Activated CD4-positive, alpha-beta T cell treated with anti-CD3 and anti-CD28 coated beads, Interleukin-2, amount 50 U/mL, for 1 hour (primary cell): ENCODE results near the gene TUBA3C.
"Not testable (repeated sequence)": the region's sequence is repeated elsewhere in the genome, so short reads cannot be mapped to it uniquely, and the experiment has no call there.

ENCODE experiments used
- DNase-seq: peaks from one replicate; pipeline ENCODE4 v3.0.0-alpha.2; 2020

TUBA3C gene

GRCh38 chr13:19181621-19182485 lies at the start of gene TUBA3C:
Gene TUBA3C (minus strand): TSS chr13:19181824. CDS start chr13:19181747, 77 bp downstream.
- DNase-seq: no peak

DNA sequence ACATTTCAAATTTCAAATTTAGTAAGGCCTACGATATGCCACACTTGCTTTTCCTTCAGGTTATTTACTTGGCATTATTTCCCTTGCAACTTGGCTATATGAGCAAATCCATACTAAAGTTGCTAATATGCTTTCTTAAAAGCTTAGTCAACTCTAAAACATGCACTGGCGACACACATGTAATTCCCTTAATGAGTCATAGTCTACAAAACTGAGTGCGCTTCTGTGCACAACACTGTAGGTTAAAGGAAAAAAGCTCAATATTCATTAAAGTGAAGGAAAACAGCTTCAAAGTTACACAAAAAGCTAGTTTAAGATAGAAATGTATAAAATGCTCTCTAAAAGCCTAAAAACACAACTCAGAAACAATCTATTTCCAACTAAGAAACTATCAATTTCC lies 25.8 kb upstream of the TUBA3C start:
- not testable (repeated sequence) for DNase-seq

DNA sequence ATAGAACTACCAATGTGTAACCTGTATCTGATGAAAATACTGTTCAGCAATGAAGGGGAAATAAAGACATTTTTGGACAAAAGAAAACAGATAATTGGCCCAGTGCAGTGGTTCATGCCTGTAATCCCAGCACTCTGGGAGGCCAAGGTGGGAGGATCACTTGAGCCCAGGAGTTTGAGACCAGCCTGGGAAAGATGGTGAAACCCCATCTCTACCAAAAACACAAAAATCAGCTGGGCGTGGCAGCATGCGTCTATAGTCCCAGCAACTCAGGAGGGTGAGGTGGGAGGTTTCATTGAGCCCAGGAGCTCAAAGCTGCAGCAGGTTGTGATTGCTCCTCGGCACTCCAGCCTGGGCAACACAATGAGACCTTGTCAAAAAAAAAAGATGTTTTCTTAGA lies 11.0 kb upstream of the TUBA3C start:
- not testable (repeated sequence) for DNase-seq

GRCh38 chr13:19189911-19190310 lies 8.3 kb upstream of the TUBA3C start:
- DNase-seq: not testable (repeated sequence)

DNA sequence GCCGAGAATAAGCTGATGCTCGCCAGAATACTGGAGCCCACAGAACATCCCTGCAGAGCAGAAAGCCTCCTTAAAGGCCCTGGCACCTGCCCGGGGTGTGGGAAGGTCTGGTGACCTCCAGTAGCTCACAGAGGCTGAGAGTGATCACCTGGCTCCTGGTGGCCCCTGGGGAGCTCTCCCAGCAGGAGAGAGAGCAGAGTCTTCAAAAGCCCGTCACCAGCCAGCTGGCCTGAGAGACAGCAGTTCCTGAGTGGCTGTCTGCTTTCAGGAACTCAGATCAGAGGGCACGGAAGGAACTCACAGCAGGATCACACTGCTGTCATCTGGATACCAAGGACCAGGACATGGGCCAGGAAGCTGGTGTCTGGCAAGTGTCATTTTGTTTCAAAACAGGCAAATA lies 7.7 kb upstream of the TUBA3C start:
- not testable (repeated sequence) for DNase-seq

- DNase-seq: no peak
Measured at GRCh38 chr13:19185865-19186645, 4.4 kb upstream of the TUBA3C start.

GRCh38 chr13:19185086-19185864 lies 3.7 kb upstream of the TUBA3C start:
- DNase-seq: no peak

DNA sequence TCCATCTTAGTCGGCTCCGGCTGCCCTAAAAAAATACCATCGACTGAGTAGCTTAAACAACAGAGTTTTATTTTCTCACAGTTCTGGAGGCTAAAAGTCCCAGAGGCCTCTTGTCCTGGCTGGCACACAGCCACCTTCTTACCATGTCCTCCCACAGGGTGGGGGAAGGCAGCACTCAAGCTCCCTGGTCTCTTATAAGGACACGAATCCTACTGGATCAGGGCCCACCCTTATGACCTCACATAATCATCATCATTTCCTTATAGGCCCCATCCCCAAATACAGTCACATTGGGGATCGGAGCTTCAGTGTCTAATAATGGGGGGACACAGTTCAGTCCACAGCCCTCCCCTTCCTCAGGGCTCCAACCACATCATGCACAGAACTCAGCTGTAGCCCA lies 2.6 kb upstream of the TUBA3C start:
- no peak for DNase-seq

GRCh38 chr13:19183676-19184075 lies 2.1 kb upstream of the TUBA3C start:
- DNase-seq: no peak

DNA sequence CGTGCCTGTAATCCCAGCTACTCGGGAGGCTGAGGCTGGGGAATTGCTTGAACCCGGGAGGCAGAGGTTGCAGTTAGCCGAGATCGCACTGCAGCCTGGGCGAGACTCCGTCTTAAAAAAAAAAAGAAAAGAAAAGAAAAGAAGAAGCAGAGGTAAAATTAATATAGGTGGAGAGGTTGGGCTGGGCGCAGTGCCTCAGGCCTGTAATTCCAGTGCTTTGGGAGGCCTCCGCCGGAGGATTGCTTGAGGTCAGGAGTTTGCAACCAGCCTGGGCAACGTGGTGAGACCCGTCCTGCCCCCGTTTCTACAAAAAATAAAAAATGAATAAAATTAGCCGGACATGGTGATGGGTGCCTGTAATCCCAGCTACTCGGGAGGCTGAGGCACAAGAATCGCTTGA lies 912 bp upstream of the TUBA3C start:
- no peak for DNase-seq

- DNase-seq: no peak
Measured at GRCh38 chr13:19181021-19181620, 503 bp downstream of the TUBA3C start.

DNA sequence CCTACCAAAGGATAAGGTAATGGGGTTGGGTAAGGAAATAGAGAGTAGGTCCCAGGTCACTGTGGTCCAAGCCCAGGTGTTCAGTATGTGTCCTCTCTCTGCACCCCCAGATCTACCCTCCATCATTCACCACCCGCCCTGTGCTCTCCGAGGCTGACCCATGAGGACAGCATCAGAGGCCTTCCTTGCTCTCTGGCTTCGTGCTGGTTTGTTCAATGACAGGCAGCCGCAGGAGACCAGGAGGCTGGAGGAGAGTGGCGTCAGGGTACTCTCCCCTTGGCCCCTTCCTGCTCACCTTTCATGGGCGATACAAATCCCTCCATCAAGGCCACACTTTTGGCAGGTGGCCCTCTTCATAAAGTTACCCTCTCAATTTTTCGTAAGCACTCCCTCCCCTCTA lies 1.7 kb downstream of the TUBA3C start:
- no peak for DNase-seq

- DNase-seq: no peak
Measured at GRCh38 chr13:19178901-19179593, 2.6 kb downstream of the TUBA3C start.

DNA sequence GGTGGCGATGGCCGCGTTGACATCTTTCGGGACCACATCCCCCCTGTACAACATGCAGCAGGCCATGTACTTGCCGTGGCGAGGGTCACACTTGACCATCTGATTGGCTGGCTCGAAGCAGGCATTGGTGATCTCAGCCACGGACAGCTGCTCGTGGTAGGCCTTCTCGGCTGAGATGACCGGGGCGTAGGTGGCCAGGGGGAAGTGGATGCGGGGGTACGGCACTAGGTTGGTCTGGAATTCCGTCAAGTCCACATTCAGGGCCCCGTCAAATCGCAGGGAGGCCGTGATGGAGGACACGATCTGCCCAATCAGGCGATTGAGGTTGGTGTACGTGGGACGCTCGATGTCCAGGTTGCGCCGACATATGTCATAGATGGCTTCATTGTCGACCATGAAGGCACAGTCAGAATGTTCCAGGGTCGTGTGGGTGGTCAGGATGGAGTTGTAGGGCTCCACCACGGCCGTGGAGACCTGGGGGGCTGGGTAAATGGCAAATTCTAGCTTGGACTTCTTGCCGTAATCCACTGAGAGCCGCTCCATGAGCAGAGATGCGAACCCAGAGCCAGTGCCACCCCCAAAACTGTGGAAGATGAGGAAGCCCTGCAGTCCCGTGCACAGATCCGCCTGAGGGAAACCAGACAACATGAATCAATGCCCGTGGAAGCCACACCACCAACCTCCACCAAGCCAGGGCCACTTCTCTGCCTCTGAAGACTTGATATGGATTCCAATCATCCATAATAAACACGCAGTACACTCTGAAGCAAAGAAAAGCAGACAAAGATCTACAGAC lies 4.4 kb downstream of the TUBA3C start:
- DNase-seq: not testable (repeated sequence)

DNA sequence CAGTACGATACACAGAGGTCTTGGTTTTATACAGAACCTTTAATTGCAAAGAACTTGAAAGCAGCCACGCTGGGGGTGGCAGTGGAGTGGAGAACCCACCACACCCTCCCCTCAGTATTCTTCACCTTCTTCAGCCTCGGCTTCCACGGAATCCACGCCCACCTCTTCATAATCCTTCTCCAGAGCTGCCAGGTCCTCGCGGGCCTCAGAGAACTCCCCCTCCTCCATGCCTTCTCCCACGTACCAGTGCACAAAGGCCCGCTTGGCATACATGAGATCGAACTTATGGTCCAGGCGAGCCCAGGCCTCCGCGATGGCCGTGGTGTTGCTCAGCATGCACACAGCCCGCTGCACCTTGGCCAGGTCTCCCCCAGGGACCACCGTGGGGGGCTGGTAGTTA lies 7.9 kb downstream of the TUBA3C start:
- DNase-seq: no peak

DNA sequence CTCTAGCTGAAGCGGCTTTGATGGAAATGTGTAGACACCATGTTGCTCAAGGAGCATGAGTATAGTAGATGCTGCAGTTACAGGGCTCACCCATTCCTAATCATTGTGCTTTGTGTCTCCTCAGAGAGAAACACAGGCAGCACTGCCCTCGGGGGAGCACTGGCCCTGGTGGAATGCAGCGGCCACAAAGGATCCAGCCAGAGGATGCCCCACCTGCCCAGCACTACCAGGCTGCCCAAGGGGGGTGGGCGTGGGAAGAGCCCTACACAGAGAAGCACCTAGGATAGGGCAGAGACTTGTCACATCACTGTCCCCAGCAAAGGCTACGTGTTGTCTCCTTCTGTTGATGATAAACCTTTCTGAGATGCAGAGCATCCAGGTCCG lies 9.0 kb downstream of the TUBA3C start:
- DNase-seq: no peak

DNA sequence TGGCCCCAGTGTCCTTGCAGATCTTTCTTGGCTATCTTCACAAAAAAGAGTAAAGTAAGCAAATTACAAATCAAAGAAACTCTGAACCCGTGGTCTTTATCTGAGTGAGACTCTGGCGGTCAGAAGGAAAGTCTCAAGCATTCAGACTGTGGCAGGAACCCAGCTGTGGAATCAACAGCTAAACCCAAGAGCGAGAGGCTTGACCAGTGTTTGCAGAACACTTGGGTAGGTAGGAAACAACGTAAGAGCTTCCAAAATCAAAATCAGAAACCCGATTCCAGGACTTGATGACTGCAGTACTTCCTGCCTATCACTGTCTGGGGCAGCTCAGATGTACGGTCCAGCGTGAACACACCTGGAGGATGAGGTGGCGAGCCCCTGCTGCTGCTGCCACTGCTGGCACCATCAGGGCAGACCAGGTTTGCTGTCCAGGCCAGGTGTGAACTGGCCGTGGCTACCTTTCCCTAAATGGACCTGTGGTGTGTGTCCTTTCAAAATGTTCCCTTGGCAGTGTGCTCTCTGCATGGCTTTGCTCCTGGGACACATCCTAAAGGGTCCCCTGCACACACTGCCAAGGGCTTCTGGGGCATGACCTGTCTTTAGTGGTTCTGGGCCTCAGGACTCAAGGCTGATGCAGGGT lies 9.5 kb downstream of the TUBA3C start:
- DNase-seq: no peak

DNA sequence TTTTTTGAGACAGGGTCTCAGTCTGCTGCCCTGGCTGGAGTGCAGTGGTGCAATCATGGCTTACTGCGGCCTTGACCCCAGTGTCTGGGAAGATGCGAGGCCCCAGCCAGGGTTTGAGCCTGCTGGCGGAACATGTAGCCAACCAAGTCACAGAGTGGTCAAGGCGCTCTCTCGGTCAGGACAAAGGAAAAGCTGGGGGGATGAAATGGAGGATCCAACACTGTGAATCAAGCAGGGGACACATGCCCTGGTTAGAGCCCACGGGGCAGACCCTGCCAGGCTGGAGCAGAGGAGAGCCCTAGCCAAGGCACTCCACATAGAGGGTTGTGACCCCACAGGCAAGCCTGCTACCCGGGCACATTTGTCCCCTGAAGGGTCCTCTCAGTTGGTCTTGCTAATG lies 10.1 kb downstream of the TUBA3C start:
- no peak for DNase-seq

DNA sequence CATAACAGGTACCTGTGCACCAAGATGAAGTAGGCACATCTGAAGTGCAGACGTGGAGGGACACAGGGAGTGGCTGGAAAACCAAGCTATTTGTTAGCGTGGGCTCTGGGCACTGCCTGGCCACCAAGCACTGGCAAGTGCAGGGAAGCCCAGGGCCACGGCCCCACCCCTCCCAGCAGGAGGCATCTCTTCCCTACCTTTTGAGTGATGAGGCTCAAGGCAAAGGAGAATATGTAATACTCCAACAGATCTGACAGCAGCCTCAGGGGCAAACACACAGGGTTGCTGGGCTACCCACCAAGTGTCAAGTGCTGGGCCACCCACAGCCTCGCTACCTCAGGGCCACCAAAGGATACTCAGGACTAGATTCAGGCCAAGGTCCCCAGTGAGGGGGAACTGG lies 11.6 kb downstream of the TUBA3C start:
- no peak for DNase-seq

GRCh38 chr13:19169496-19169895 lies 12.1 kb downstream of the TUBA3C start:
- DNase-seq: no peak

DNA sequence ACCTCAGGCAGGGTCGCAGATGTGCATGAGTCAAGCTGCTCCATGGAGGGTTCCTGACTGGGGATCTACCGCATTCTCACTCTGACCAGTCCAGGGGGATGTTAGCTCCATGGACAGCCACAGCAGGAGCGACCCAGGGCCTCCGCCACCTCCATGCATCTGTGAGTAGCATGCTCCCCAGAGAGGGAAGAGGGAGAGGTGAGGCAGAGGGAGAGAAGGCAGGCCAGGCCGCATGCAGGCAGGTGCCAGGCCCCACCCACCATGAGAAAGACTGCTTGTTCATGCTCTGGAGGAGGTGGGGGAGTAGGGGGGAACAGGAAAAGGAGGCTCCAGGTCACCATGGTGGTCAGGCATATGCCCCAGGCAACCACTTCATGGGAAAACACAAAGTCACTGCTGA lies 20.3 kb downstream of the TUBA3C start:
- DNase-seq: no peak
